Stimulated activated CD8-positive, alpha-beta memory T cell treated with anti-CD3 and anti-CD28 coated beads, Interleukin-7, amount 100 ng/mL, for 48 hours (primary cell): Measurements from ENCODE around the gene GATM.

Experiments
- DNase-seq, 2 donors: peaks; one replicate each; pipeline ENCODE4 v3.0.0-alpha.2; 2020; ENCODE audit warnings: low read depth in 1 of 2; ENCODE audit errors: extremely low read depth in 1 of 2

GATM gene

DNA sequence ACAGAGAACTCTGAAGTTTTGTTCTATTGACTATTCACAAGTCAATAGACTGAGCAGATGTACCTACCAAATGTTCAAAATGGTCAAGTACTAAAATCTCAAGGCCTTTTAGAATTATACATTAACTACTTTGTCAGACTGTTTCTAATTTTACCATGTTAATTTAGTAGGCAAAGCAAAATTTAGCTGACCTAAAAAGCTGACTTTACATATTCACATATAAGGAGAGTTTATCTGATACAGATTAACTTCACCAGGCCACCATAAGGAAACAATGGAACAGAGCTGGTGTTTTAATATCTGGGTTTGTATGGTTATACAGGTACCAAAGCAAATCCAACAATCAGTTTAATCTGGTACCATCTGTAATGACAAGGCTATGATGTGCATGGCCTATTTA, 15.9 kb downstream of the GATM start:
- no peak for DNase-seq

- DNase-seq, result no peak
Measured at GRCh38 chr15:45361878-45362277, 16.5 kb downstream of the GATM start.

DNA sequence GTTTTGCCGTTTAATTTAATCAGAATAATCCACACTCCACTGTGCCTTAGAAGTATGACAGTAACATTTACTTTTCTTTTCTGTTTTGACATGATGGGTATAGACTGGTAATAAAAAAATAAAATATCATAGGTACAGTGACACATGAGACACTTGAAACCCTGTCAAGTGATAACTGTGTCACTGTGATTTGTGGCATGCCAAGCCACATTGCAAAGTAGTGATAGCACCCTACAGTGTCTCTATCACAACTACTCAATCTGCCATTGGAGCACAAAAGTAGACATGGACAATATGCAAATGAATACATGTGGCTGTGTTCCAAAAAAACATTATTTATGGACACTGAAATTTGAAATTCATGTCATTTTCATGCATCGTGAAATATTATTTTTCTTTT, 22.5 kb downstream of the GATM start:
- DNase-seq, result no peak

DNA sequence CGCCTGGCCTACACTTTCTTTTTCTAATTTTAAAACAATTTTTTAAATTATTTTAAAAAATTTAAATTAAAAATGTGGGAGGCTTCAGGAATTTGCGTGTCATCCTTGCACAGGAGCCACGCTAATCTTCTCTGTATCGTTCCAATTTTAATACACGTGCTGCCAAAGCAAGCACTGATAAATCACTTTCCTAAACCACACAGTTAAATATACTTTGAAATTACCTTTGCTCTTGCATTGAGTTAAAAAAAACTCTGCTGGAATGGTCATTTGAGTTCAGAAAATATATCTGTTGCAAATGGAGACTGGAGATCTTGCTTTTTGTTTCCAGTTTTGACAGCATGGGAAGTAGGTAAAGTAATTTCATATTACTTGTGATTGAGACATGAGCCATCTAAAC, 23.6 kb downstream of the GATM start:
- no peak for DNase-seq

DNA sequence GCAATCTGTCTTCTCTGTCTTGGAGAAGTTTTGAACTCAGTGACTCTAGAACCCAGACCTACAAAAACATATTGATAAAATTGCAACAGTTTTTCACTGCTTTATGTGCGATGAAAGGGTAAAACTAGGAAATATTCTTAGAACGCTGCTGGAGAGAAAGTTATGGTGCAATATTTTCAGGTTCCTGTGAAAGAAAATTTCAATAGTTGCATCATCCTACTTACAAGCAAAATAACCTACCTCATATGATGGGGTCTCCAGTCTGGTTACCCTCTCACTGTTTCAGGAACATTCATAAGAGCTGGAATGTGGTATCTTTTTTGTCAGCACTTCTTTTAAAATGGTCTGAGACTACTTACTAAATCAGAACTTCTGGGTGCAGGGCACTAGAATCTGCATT, 27.1 kb downstream of the GATM start:
- no peak for DNase-seq

DNA sequence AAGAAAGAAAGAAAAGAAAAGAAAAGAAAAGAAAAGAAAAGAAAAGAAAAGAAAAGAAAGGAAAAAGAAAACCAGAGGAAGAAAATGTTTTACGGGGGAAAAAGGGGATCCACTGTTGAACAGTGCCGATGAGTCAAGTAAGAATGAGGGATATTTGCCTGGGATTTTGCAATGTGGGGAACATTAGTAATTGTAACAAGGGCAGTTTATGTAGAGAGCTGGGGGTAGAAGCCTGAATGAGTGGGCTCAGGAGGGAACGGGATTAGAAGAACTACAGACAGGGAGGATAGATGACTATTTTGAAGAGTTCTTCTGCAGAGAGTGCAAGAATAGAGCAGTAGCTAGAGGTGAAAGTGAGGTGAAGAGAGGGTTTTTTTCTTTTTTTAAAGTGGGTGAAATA, 28.7 kb downstream of the GATM start:
- no peak for DNase-seq

- no peak for DNase-seq
Measured at GRCh38 chr15:45347989-45348388, 30.4 kb downstream of the GATM start.

DNA sequence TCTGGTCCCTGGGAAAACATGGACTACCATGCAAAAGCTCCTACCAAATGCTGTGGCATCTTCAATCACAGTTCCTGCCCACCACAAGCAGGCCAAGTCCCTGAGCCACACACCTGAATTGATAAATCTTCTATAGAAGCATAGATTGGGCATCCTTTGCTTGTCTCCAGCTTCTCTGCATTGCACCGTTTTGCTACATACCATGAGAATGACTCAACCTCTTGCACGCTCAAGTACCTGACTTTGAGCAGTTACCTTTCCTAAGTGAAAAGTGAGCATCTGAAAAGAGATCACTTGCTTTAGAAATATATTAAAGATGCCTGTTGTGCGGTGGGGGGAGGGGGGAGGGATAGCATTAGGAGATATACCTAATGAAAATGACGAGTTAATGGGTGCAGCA, 31.3 kb downstream of the GATM start:
- DNase-seq, result no peak

- DNase-seq, result no peak
Measured at GRCh38 chr15:45346381-45346780, 32.0 kb downstream of the GATM start.

- no peak for DNase-seq
Measured at GRCh38 chr15:45343258-45343860, 35.0 kb downstream of the GATM start.

- DNase-seq, result no peak
Measured at GRCh38 chr15:45341790-45342189, 36.6 kb downstream of the GATM start.

DNA sequence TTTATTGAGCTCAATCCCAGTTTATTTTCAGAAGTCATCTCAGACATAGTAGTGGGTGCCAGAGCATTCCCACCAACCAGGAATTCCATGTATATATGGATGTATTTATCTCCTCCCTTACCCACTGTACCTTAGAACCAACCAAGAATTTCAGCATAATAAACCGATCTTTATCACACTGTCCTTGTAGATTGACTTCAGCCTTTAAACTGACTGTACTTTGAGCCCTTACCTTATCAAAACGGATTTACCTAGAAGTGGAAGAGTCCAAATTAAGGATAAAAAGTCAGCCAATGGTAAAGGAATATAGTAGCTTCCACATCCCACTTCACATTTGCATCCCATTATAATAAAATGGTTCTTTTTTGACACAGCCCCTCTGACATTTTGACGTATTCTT, 37.9 kb downstream of the GATM start:
- DNase-seq, result no peak

DNA sequence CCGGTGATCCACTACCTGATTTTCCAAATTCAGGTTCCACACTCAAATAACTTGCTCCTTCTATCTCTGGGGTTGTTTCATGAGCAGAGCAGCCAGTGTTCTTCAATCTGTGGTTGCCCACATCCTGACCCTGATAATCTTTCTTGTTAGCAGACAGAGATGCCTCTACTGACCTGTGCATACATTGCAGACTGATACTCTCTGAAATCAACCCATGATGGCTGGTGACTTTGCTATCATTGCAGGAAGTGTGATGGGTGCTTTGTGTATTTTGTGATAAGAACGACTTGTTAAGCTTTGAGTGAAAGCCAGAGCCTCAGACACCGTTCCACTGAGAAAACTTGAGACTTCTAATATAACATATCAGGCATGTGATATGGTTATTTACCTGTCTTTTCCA, 39.9 kb downstream of the GATM start:
- no peak for DNase-seq

DNA sequence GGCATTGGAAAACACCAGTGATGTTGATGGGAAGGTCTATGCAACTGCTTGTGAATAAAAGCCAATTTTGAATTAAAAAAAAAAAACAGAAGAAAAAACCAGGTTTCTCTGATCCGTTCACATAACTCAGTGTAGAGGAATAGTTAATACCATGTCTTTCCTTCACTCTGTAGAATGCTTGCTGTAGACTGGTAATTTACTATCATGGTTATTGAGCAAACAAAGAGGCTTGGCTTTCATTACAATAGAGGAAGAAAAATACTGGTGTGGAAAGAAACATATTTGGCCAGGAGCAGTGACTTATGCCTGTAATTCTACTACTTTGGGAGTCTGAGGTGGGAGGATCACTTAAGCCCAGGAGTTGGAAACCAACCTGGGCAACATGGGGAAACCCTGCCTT, 41.1 kb downstream of the GATM start:
- no peak for DNase-seq

DNA sequence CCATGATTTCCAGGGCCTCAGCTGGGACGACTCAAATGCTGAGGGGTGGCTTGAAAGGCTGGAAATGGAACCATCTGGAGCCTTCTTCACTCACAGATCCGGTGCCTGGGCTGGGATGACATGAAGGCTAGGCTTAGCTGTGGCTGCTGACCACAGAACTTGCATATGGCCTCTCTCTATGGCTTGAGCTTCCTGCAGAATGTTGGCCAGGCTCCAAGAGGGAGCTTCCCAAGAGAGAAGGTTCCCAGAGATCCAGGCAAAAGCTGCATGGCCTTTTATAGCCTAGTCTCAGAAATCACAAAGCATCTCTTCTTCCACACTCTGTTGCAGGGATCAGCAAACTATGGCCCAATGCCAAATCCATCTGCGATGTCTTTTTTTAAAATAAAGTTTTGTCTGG, 44.8 kb downstream of the GATM start:
- DNase-seq, result no peak

DNA sequence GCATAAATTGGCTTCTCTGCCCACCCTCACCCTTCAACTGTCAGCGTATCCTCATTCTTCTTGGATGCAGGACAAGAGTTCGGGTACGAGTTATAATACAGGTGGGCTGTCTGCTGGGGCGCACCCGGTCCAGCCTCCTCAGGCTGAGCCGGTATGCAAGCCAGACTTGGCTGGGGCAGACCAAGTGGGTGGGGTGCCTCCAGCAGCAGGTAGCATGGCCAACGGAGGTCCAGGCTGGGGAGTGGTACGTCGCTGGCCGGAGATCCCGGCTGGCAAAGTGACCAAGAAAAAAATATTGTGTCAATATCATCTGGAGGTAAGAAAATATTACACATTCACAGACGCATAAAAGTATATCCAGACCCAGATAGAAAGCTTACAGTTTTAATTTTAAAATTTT, 45.6 kb downstream of the GATM start:
- no peak for DNase-seq

DNA sequence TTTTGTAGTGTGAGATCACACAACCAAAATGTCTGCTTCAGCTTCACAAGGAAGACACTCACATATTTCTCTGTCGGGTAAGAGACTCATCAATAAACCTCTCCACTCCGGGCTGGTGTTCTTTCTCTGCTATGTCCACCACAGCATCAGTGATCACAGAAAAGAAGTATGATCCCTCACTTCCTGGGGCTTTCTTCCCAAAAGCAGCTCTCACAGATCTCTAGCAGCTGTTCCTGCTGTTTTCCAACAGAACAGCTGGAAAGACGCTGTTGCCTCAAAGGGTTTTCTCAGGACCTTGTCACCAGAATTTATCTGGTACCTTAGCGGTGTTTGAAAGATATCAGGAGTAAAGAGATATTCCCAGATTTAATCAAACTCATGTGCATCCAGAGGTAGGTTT, 46.4 kb downstream of the GATM start:
- DNase-seq, result no peak

- no peak for DNase-seq
Measured at GRCh38 chr15:45328663-45329062, 49.7 kb downstream of the GATM start.

DNA sequence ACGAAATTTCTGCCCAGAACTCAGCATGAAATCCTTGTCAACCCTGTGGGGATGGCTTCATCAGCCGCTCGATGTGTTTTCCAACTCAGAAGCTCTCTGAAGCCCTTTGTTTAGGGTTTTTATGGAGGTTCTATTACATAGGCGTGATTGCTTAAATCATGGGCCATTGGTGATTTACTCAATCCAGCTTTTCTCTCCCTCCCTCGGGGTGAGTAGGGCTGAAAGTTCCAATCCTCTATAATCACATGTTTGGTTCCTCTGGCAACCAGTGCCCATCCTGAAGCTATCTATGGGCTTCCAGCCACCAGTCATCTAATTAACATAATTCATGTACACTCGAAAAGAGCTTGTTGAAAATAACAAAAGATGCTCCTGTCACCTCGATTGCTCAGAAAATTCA, 51.6 kb downstream of the GATM start:
- DNase-seq, result no peak

GRCh38 chr15:45326280-45326679, 52.1 kb downstream of the GATM start:
- no peak for DNase-seq

GRCh38 chr15:45320581-45321205, 57.7 kb downstream of the GATM start:
- no peak for DNase-seq

DNA sequence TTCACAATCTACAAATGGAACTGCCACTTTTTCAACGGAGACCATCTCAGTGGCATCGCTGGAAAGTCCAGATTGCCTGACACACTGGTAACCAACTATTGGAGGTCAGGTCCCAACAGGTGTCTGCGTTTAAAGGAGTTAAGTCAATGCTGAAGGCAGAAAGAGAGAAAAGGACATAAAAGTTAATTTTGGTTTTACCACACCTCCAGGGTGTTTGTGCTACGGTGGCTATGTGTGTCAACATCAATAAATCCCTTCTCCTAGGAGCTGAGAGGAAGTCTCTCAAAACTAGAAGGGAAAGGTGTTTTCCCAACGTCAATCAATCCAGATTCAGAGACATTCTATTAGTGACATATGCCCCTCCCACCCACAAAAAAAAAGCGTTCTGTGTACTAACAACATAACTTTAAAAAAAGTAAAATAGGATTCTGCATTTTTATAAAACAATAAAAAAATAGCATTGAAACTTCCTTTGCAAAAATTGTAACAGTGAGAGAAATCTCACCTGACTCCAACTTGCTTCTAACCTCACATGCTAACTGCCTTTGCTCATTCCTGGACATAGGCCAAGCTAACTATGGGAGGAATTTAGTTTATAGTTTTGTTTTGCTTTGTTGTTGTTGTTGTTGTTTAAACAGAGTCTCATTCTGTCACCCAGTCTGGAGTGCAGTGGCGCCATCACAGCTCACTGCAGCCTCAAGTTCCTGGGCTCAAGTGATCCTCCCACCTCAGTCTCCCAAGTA, 58.7 kb downstream of the GATM start:
- no peak for DNase-seq
